Measurements from ENCODE around the gene TDO2. TPM values are rescaled to one million over a fixed set of nuclear protein-coding genes. Genes with fewer than 3 reads are reported as not detected.

TDO2 gene
- total RNA-seq, 1 donor from 2014 or later: not detected

- ATAC-seq (ENCODE audit: poor library complexity): peak; percentile 76
Observed at GRCh38 chr4:155946486-155946885, 43.0 kb downstream of the TDO2 start.

GRCh38 chr4:155948541-155948940 is 45.0 kb downstream of the TDO2 start:
- intact Hi-C loops (cut with DNase I): no loop called here
- no peak for DNase-seq
- ATAC-seq (ENCODE audit: poor library complexity): no peak

More at GRCh38 chr4:155946486-155946885, 43.0 kb downstream of the TDO2 start:
- DNase-seq: no peak
- intact Hi-C loops (cut with DNase I): no loop called here

- intact Hi-C loops (cut with DNase I): loop anchor here (5.0 to 10.0 kb wide), 2 partner anchors 138 to 546 kb away; no protein-coding TSS in a partner anchor
Observed at GRCh38 chr4:155950461-155950860, 47.0 kb downstream of the TDO2 start.

GRCh38 chr4:155952501-155952901 is 49.0 kb downstream of the TDO2 start:
- DNase-seq: no peak
- no peak for ATAC-seq (ENCODE audit: poor library complexity)
- intact Hi-C loops (cut with DNase I): loop anchor here (5.0 to 10.0 kb wide), 2 partner anchors 140 to 548 kb away; no protein-coding TSS in a partner anchor

More at GRCh38 chr4:155950461-155950860, 47.0 kb downstream of the TDO2 start:
- DNase-seq (no peak), ATAC-seq (ENCODE audit: poor library complexity) (no peak)

- intact Hi-C loops (cut with DNase I): loop anchor here (5.0 to 10.0 kb wide), 2 partner anchors 141 to 549 kb away; no protein-coding TSS in a partner anchor
- ATAC-seq (ENCODE audit: poor library complexity): peak; percentile 98
- DNase-seq: peak; percentile 86
Observed at GRCh38 chr4:155953151-155954117, 49.9 kb downstream of the TDO2 start, which contains the start of gene CTSO. Gene CTSO, minus strand, starts transcription at chr4:155953866. Its CDS starts 19 bp downstream, at chr4:155953847.

GRCh38 chr4:155954118-155954685 is 50.7 kb downstream of the TDO2 start:
- DNase-seq (peak; percentile 39), ATAC-seq (ENCODE audit: poor library complexity) (no peak)
- intact Hi-C loops (cut with DNase I): loop anchor here (5.0 to 10.0 kb wide), 2 partner anchors 142 to 549 kb away; no protein-coding TSS in a partner anchor

- ATAC-seq (ENCODE audit: poor library complexity): no peak
- no peak for DNase-seq
- intact Hi-C loops (cut with DNase I): loop anchor here (5.0 to 10.0 kb wide), 2 partner anchors 143 to 550 kb away; no protein-coding TSS in a partner anchor
Observed at GRCh38 chr4:155954939-155955338, 51.4 kb downstream of the TDO2 start.

- ATAC-seq (ENCODE audit: poor library complexity) (no peak), DNase-seq (no peak)
- intact Hi-C loops (cut with DNase I): loop anchor here (10.0 kb wide), 1 partner anchor 552 kb away; no protein-coding TSS in a partner anchor
Observed at GRCh38 chr4:155956461-155956860, 53.0 kb downstream of the TDO2 start.

- intact Hi-C loops (cut with DNase I): loop anchor here (10.0 kb wide), 1 partner anchor 555 kb away; no protein-coding TSS in a partner anchor
- DNase-seq (no peak), ATAC-seq (ENCODE audit: poor library complexity) (no peak)
Observed at GRCh38 chr4:155959417-155959816, 55.9 kb downstream of the TDO2 start.

- intact Hi-C loops (cut with DNase I): no loop called here
- peak; percentile 70 for ATAC-seq (ENCODE audit: poor library complexity)
- DNase-seq: no peak
Observed at GRCh38 chr4:155960522-155960921, 57.0 kb downstream of the TDO2 start.

- ATAC-seq (ENCODE audit: poor library complexity) (no peak), DNase-seq (no peak)
- intact Hi-C loops (cut with DNase I): no loop called here
Observed at GRCh38 chr4:155961575-155961974, 58.1 kb downstream of the TDO2 start.

- ATAC-seq (ENCODE audit: poor library complexity) (no peak), DNase-seq (no peak)
- intact Hi-C loops (cut with DNase I): no loop called here
Observed at GRCh38 chr4:155962767-155963166, 59.3 kb downstream of the TDO2 start.

- intact Hi-C loops (cut with DNase I): no loop called here
- peak; percentile 40 for DNase-seq
Observed at GRCh38 chr4:155964016-155964891, 60.8 kb downstream of the TDO2 start.

GRCh38 chr4:155966171-155966570 is 62.7 kb downstream of the TDO2 start:
- no peak for ATAC-seq (ENCODE audit: poor library complexity)
- intact Hi-C loops (cut with DNase I): no loop called here
- no peak for DNase-seq

More at GRCh38 chr4:155964016-155964891, 60.8 kb downstream of the TDO2 start:
- peak; percentile 61 for ATAC-seq (ENCODE audit: poor library complexity)

- DNase-seq (no peak), ATAC-seq (ENCODE audit: poor library complexity) (no peak)
- intact Hi-C loops (cut with DNase I): no loop called here
Observed at GRCh38 chr4:155966731-155967395, 63.4 kb downstream of the TDO2 start.

Measured in Right ventricle myocardium superior (tissue), 1 donor.